Measurements from ENCODE around the gene JPT1. TPM values are rescaled to one million over a fixed set of nuclear protein-coding genes. Genes with fewer than 3 reads are reported as not detected.
A peak's percentile ranks its signal among the peaks of the same experiment; 100 is the strongest.
"Not testable (repeated sequence)": the region's sequence is repeated elsewhere in the genome, so short reads cannot be mapped to it uniquely, and the experiment has no call there.

JPT1 gene
- total RNA-seq, 1 experiment from 2014 or later, result 265 TPM

- Histone ChIP-seq H3K4me2 (ENCODE audit: insufficient read depth, insufficient read length, low read length) (no peak overlapping the region), H4K91ac (ENCODE audit: insufficient read length, low read depth, low read length) (no peak overlapping the region), H3K14ac (ENCODE audit: insufficient read depth, low read length) (no peak overlapping the region), H2BK20ac (ENCODE audit: low read depth, low read length, poor library complexity, severe bottlenecking) (no peak overlapping the region), H3K27ac (ENCODE audit: insufficient read length, low read depth, low read length) (no peak overlapping the region), H4K8ac (replicated peaks; ENCODE audit: insufficient read length, low read depth, low read length) (peak overlapping the region; percentile 4), H3K79me1 (ENCODE audit: insufficient read depth, low read depth, low read length, poor library complexity, severe bottlenecking) (no peaks in the 10 kb centered on the region), H3K4me1 (ENCODE audit: insufficient read depth, low read length) (no peaks in the 10 kb centered on the region), H3K56ac (ENCODE audit: insufficient read length, low read depth, low read length) (no peak overlapping the region), H2BK15ac (ENCODE audit: low read depth, low read length) (no peak overlapping the region), H2AK5ac (ENCODE audit: insufficient read length, low read length) (no peak overlapping the region), H3K9me3 (ENCODE audit: control insufficient read depth, low read depth, low read length) (no peaks in the 10 kb centered on the region), H3T11ph (ENCODE audit: low read length) (no peak overlapping the region), H3K4ac (ENCODE audit: low read depth, low read length) (no peak overlapping the region), H3K23ac (ENCODE audit: insufficient read length, low read depth, low read length) (no peak overlapping the region), H3K27me3 (ENCODE audit: insufficient read depth, low read length) (no peaks in the 10 kb centered on the region), H2AFZ (ENCODE audit: low read length) (no peak overlapping the region), H4K20me1 (ENCODE audit: control insufficient read depth, insufficient read depth, insufficient read length) (peaks cover 4% of the 10 kb centered on the region), H3K79me2 (ENCODE audit: insufficient read depth, low read length) (no peaks in the 10 kb centered on the region), H3K23me2 (ENCODE audit: insufficient read length, low read depth, low read length, poor library complexity, severe bottlenecking) (peaks cover 8% of the 10 kb centered on the region), H4K5ac (ENCODE audit: insufficient read length, low read depth, low read length) (no peak overlapping the region), H2BK120ac (ENCODE audit: low read depth, low read length, poor library complexity, severe bottlenecking) (no peak overlapping the region), H2BK12ac (ENCODE audit: insufficient read length, low read depth, low read length) (no peak overlapping the region), H3K18ac (ENCODE audit: insufficient read length, low read depth, low read length) (no peak overlapping the region), H2BK5ac (ENCODE audit: insufficient read length, low read length) (no peak overlapping the region), H3K9ac (ENCODE audit: extremely low read depth, insufficient read length, low read length) (no peak overlapping the region)
- Mint-ChIP-seq H3K4me1 (peaks cover 12 to 17% of the 10 kb centered on the region in 2 experiments), H3K9me3 (no peaks in the 10 kb centered on the region), H3K27ac (peak overlapping the region in 1 of 3 experiments; percentile 82; a peak in 1 of 7 replicates), H3K36me3 (ENCODE audit: insufficient read depth in 1 of 3, low read depth in 3 of 3) (peaks cover 6 to 20% (median 17%) of the 10 kb centered on the region in 3 experiments), H3K4me3 (peak overlapping the region in 1 of 2 experiments; percentile 64; a peak in 2 of 5 replicates), H3K27me3 (ENCODE audit: low read depth) (no peaks in the 10 kb centered on the region; the same call in 1 of the 2 replicates)
- no CpG with 5 or more reads among the region's 33 CpGs for WGBS (ENCODE audit: extremely low coverage, insufficient read length, low lambda C conversion rate)
- no peak for TF ChIP-seq CTCF (conservative IDR thresholded peaks at IDR 0.05)
- peak; percentile 42 for DNase-seq
Observed at GRCh38 chr17:75128694-75129505, 25.4 kb downstream of the JPT1 start.

GRCh38 chr17:75127936-75128335 is 26.4 kb downstream of the JPT1 start:
- no CpG with 5 or more reads among the region's 5 CpGs for WGBS (ENCODE audit: extremely low coverage, insufficient read length, low lambda C conversion rate)
- H3K79me2 ChIP-seq (ENCODE audit: insufficient read depth, low read length); H3K56ac ChIP-seq (ENCODE audit: insufficient read length, low read depth, low read length); H3K23ac ChIP-seq (ENCODE audit: insufficient read length, low read depth, low read length); H2AFZ ChIP-seq (ENCODE audit: low read length); H3K18ac ChIP-seq (ENCODE audit: insufficient read length, low read depth, low read length); H2BK5ac ChIP-seq (ENCODE audit: insufficient read length, low read length); H3K27me3 Mint-ChIP-seq (ENCODE audit: low read depth); H2BK15ac ChIP-seq (ENCODE audit: low read depth, low read length); H3K4me2 ChIP-seq (ENCODE audit: insufficient read depth, insufficient read length, low read length); H4K91ac ChIP-seq (ENCODE audit: insufficient read length, low read depth, low read length); H3K79me1 ChIP-seq (ENCODE audit: insufficient read depth, low read depth, low read length, poor library complexity, severe bottlenecking); H3K4me1 ChIP-seq (ENCODE audit: insufficient read depth, low read length); H2BK120ac ChIP-seq (ENCODE audit: low read depth, low read length, poor library complexity, severe bottlenecking); H4K20me1 ChIP-seq (ENCODE audit: control insufficient read depth, insufficient read depth, insufficient read length); H4K8ac ChIP-seq (replicated peaks; ENCODE audit: insufficient read length, low read depth, low read length); H3T11ph ChIP-seq (ENCODE audit: low read length); H3K27ac ChIP-seq (ENCODE audit: insufficient read length, low read depth, low read length); H3K9me3 ChIP-seq (ENCODE audit: control insufficient read depth, low read depth, low read length); H2AK5ac ChIP-seq (ENCODE audit: insufficient read length, low read length); H3K9me3 Mint-ChIP-seq; H3K23me2 ChIP-seq (ENCODE audit: insufficient read length, low read depth, low read length, poor library complexity, severe bottlenecking); H3K4ac ChIP-seq (ENCODE audit: low read depth, low read length); H3K27me3 ChIP-seq (ENCODE audit: insufficient read depth, low read length); H2BK20ac ChIP-seq (ENCODE audit: low read depth, low read length, poor library complexity, severe bottlenecking); H4K5ac ChIP-seq (ENCODE audit: insufficient read length, low read depth, low read length); H2BK12ac ChIP-seq (ENCODE audit: insufficient read length, low read depth, low read length); H3K9ac ChIP-seq (ENCODE audit: extremely low read depth, insufficient read length, low read length); H3K14ac ChIP-seq (ENCODE audit: insufficient read depth, low read length); DNase-seq: not testable (repeated sequence)
- Mint-ChIP-seq H3K4me1 (peaks cover 12 to 17% of the 10 kb centered on the region in 2 experiments), H3K4me3 (peak overlapping the region in 1 of 2 experiments; percentile 24; a peak in 1 of 5 replicates), H3K36me3 (ENCODE audit: insufficient read depth in 1 of 3, low read depth in 3 of 3) (peaks cover 6 to 20% (median 17%) of the 10 kb centered on the region in 3 experiments), H3K27ac (peak overlapping the region in 2 of 3 experiments; percentile 82 to 86; a peak in 4 of 7 replicates)

Data from H9 (cell line).